H54 (cell line): ENCODE data around the gene TCOF1.

Experiments
- DNase-seq: peaks from one replicate; pipeline ENCODE4 v3.0.0; 2011; ENCODE audit warnings: low spot score, mixed read lengths; ENCODE audit not compliant: insufficient read length
- FAIRE-seq: peaks from 3 replicates; lab custom pipeline; 2011; peaks lifted over from hg19 to GRCh38; lab: Jason Lieb, UNC
- POLR2A ChIP-seq: IDR thresholded peaks from 2 replicates; pipeline ENCODE4 v1.6.1; 2011; ENCODE audit warnings: low read depth, mild to moderate bottlenecking, low read length

TCOF1 gene

DNA sequence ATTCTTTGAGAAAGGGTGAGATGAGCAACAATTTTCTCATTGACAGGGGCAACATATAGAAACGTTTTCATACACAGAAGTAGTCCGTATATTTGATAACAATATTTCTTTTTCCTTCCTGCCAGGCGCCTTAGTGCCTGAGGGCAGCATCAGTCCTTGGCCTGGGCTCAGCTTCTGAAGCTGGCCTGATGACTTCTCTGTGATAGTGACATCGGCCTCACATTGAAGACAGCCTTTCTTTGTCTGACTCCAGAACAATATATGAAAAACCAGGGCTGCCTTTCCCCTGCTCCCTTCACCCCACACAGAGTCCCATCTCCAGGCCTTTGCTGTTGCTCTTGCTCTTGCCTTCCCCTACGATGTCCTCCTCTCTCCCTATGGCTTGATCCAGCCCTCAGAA is 24.1 kb upstream of the TCOF1 start:
- TF ChIP-seq POLR2A: no peak
- FAIRE-seq: no peak

DNA sequence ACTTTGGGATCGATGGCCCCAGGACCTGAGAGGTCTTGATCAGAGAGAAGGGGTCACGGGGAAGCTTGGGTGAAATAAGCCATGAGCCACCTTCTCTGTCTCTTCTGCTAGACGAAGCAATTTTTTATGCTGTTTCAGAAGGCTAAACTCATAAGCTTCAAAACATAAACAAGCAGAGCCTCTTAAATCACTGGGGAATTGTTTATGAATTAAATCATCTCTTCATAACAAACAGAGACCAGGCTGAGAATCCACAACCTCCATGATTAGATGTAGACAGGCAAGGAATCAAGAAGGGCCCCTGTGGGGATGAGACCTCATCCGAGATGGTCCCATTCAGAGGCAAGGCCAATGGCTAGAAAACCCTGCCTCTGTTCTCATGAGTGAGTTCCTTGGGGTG is 21.7 kb upstream of the TCOF1 start:
- FAIRE-seq (no peak), DNase-seq (no peak)
- no peak for TF ChIP-seq POLR2A

More for the DNA sequence above, 24.1 kb upstream of the TCOF1 start:
- no peak for DNase-seq

- FAIRE-seq (no peak), DNase-seq (no peak)
- TF ChIP-seq POLR2A: no peak
Measured at GRCh38 chr5:150338546-150338945, 19.0 kb upstream of the TCOF1 start.

GRCh38 chr5:150339165-150339564 is 18.3 kb upstream of the TCOF1 start:
- FAIRE-seq: no peak
- TF ChIP-seq POLR2A: no peak
- DNase-seq: no peak

DNA sequence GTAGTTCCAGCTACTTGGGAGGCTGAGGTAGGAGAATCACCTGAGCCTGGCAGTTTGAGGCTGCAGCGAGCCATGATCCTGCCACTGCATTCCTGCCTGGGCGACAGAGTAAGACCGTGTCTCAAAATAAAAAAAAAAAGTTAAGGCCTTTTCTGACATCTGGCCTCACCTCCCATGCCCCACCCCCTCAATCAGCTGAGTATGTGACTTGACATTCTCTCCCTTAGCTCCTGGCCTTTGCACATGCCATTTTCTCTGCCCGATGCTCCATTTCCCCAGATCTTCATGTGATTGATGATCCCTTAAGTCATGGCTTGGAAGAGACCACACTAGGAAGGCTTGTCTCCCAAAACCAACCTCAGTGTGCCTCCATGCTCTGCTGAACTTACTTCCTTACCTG is 17.7 kb upstream of the TCOF1 start:
- no peak for FAIRE-seq
- DNase-seq: no peak
- no peak for TF ChIP-seq POLR2A

GRCh38 chr5:150340614-150341255 is 16.8 kb upstream of the TCOF1 start:
- TF ChIP-seq POLR2A: no peak
- DNase-seq (no peak), FAIRE-seq (no peak)

DNA sequence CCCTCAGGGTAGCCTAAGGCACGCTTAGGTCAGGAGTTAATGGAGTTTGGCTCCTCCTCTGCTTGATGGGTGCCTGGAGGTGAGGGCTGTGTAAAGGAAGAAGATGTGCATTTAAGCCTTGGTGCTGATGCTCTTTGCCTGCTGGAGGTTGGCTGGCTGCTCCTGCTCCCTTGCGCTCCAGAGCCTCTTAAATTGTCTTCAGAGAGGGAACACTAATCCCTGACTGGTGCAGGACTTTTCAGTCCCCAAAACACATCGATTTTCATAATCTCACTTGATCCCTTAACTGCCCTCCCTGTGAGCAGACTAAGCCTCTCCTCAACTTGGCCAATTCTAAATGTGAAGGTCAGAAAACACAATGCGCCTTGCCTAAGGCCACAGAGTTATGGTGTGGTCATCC is 16.2 kb upstream of the TCOF1 start:
- no peak for TF ChIP-seq POLR2A
- FAIRE-seq: no peak

DNA sequence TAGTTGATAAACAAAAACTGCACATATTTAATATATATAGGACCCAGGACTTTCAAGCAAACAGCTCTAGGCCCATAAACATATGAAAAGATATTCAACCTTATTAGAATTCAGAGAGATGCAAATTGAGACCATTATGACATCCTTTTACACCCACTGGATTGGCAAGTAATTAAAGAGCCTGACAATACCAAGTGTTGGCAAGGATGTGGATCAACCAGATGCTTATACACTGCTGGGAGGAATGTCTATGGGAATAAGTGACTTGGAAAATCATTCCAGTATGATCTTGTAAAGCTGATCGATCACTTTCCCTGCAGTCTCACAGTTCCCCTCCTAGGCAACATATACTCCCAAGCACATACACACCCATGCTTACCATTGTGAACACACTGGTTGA is 15.5 kb upstream of the TCOF1 start:
- DNase-seq (no peak), FAIRE-seq (no peak)
- TF ChIP-seq POLR2A: no peak

More for the DNA sequence above, 16.2 kb upstream of the TCOF1 start:
- DNase-seq: no peak

GRCh38 chr5:150342583-150342982 is 14.9 kb upstream of the TCOF1 start:
- no peak for FAIRE-seq
- TF ChIP-seq POLR2A: no peak
- no peak for DNase-seq

DNA sequence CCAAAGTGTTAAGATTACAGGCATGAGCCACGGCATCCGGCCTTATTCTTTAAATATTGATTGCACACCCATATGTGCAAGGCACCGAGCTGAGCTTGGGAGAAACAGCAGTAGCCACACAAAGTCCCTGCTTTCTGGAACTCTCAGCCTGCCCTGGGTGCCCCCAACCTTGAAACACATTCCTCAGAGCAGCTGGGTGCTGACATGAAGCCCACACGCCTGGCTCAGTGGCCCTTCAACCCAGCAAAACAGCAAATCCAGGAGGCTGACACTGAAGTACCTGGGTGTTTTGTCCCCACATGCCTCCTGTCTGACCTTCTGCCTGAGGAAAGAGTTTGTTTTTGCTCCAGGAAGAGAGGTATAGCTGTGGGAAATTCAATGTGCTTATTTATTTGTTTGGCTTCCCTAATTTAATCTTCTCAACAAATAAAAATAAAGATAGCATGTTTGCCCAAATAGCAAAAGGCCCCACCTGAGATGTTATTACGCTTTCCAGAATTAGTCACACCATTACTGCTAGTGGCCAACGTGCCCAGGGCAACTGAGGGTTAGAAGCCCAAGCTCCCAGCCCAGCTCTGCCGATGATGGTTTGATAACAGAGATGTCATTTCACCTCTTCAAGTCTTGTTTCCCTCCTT is 13.4 kb upstream of the TCOF1 start:
- no peak for DNase-seq
- no peak for TF ChIP-seq POLR2A
- no peak for FAIRE-seq

DNA sequence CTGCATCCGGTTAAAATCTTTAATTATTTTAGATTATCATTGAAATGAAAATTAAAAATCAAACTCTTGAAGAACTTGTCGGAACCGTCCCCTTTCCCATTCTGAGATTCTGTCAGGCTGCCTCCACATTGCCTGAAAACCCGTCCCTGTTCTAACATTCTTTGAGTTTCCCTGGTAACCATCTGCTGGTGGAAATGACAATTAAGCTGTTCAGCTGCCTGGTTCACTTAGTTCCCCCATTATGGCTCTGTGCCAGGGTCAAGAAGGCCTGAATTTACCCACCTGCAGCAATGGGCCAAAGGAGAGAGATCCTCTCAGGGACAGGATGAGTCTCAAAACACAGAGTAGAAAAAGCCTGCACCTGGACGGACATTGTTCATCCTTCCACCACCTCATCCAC is 11.8 kb upstream of the TCOF1 start:
- TF ChIP-seq POLR2A: no peak

DNA sequence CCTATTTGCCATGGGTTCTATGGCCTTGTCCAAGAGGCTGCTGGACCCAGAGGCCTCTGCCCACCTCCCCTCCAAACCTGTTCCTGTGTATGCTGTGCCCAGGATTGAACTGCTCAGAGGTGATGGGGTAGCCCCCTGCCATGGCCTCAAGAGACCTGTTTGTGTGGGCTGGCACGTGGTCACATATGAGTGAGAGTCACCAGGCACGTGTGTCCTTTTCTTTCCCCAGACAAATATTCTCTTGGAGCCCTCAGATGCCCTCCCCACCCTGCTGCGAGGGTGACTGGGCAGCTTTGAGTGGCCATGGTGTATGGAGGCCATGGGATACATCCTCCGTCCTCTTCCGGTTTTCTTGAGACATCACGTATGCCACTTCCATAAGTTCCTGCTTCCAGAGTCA is 10.9 kb upstream of the TCOF1 start:
- no peak for FAIRE-seq
- DNase-seq: no peak
- TF ChIP-seq POLR2A: no peak

More for the DNA sequence above, 11.8 kb upstream of the TCOF1 start:
- FAIRE-seq (no peak), DNase-seq (no peak)

- no peak for TF ChIP-seq POLR2A
- DNase-seq (no peak), FAIRE-seq (no peak)
Measured at GRCh38 chr5:150347003-150347402, 10.5 kb upstream of the TCOF1 start.

DNA sequence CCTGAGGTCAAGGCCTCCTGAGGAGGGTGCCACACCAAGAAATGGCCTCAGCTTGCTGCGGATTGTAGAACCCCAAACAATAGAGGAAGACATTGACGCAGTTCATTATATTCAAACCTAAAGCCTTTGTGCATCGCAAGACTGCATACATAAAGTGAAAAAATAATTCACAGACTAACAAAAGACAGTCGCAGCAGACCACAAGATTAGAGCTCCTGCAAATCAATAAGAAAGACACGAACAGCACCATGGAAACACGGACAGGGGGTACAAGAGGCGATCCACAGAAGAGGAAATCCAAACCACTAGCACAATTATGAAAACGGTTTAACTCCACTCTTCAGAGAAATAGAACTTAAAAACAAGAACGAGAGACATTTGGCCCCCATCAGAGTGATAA is 10.0 kb upstream of the TCOF1 start:
- no peak for FAIRE-seq
- TF ChIP-seq POLR2A: no peak
- no peak for DNase-seq

DNA sequence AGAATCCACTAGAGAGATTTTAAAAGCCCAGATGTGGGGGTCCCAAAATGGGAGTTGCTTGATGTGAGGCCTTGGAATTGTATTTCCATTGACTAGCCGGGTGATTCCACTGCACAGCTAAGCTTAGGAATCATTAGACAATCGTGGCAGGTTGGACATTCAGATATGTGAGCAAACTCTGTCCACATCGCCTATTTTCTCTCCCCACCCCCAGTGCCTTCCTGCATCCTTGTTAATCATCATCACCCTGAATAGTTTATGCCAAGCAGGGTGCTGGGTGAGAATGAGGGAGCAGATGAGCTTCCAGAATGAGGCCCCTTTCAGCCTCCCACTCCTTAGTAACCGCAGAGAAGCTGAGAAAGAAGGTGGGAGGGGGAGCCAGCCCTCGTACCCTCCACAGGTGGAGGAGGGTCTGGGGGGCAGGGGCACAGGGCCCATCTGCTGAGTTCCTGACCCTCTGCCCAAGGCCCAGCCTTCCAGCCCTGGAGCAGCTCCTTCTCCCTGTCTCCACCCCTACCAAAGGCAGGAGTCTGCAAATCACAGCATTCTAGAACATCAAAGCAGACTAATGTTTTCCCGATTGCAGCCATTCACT is 7.7 kb upstream of the TCOF1 start:
- TF ChIP-seq POLR2A: no peak
- FAIRE-seq (no peak), DNase-seq (no peak)
